ENCODE data around the gene SPG7.
A peak's percentile ranks its signal among the peaks of the same experiment; 100 is the strongest.

The SPG7 gene

GRCh38 chr16:89572485-89573205 is 64.4 kb downstream of the SPG7 start:
- DNase-seq (ENCODE audit: low read depth, low spot score), result no peak
- Histone ChIP-seq H3K4me3 (ENCODE audit: low read length) (no peak overlapping the region), H3K36me3 (ENCODE audit: control insufficient read depth, insufficient read depth, low read length) (no peaks in the 10 kb centered on the region; the same call in 1 of the 2 replicates), H3K27ac (ENCODE audit: low read length) (no peak overlapping the region), H3K9me3 (ENCODE audit: control insufficient read depth, insufficient read depth, low read length) (no peaks in the 10 kb centered on the region), H3K27me3 (ENCODE audit: control insufficient read depth, insufficient read depth, low read length) (peaks cover 4% of the 10 kb centered on the region; the same call in 1 of the 2 replicates), H3K4me1 (ENCODE audit: control insufficient read depth, insufficient read depth, low read length) (peaks cover 2% of the 10 kb centered on the region)
- no CpG with 5 or more reads among the region's 19 CpGs for WGBS (ENCODE audit: insufficient coverage, insufficient read length)

- Histone ChIP-seq H3K4me1 (ENCODE audit: control insufficient read depth, insufficient read depth, low read length) (peaks cover 2% of the 10 kb centered on the region), H3K4me3 (ENCODE audit: low read length) (peak overlapping the region; percentile 68; the same call in 1 of the 2 replicates), H3K27me3 (ENCODE audit: control insufficient read depth, insufficient read depth, low read length) (peaks cover 4% of the 10 kb centered on the region; the same call in 1 of the 2 replicates), H3K9me3 (ENCODE audit: control insufficient read depth, insufficient read depth, low read length) (no peaks in the 10 kb centered on the region), H3K36me3 (ENCODE audit: control insufficient read depth, insufficient read depth, low read length) (no peaks in the 10 kb centered on the region; the same call in 1 of the 2 replicates), H3K27ac (ENCODE audit: low read length) (no peak overlapping the region)
- DNase-seq (ENCODE audit: low read depth, low spot score), result no peak
- WGBS (ENCODE audit: insufficient coverage, insufficient read length), result no CpG with 5 or more reads among the region's 31 CpGs
Observed at GRCh38 chr16:89573826-89574680, 65.8 kb downstream of the SPG7 start.

DNA sequence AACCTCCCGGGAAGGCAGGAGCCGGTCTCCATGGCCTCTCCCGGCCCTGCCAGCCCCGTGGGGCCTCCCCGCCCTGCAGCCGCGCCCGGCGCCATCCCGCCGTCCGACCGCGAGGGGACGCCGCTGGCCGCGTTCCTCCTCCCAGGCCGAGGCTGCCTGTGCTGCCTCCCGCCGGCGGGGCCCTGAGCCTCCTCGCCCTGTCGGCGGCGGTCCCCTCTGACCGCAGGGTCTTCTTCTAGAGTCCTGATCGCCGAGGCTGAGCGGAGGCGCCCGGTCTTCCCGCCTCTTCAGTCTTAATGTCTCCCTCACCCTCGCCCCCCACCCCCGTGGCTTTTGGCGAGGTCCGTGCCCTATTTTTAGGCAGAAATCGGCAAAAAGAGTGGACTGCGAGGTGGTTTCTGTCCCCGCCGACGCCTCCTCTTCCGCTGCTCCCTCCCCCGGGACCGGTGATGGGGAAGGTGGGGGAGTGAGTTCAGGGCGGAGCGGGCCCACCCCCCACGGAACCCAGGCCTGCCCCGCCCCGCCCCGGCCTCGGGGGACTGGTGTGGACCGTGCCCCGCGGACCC is 66.6 kb downstream of the SPG7 start:
- Histone ChIP-seq H3K4me1 (ENCODE audit: control insufficient read depth, insufficient read depth, low read length) (peaks cover 2% of the 10 kb centered on the region), H3K27me3 (ENCODE audit: control insufficient read depth, insufficient read depth, low read length) (peaks cover 4% of the 10 kb centered on the region; the same call in 1 of the 2 replicates), H3K4me3 (ENCODE audit: low read length) (peak overlapping the region; percentile 68; the same call in 1 of the 2 replicates), H3K27ac (ENCODE audit: low read length) (no peak overlapping the region), H3K9me3 (ENCODE audit: control insufficient read depth, insufficient read depth, low read length) (no peaks in the 10 kb centered on the region), H3K36me3 (ENCODE audit: control insufficient read depth, insufficient read depth, low read length) (peaks cover 3% of the 10 kb centered on the region)
- WGBS (ENCODE audit: insufficient coverage, insufficient read length), result no CpG with 5 or more reads among the region's 55 CpGs
- DNase-seq (ENCODE audit: low read depth, low spot score), result no peak

DNA sequence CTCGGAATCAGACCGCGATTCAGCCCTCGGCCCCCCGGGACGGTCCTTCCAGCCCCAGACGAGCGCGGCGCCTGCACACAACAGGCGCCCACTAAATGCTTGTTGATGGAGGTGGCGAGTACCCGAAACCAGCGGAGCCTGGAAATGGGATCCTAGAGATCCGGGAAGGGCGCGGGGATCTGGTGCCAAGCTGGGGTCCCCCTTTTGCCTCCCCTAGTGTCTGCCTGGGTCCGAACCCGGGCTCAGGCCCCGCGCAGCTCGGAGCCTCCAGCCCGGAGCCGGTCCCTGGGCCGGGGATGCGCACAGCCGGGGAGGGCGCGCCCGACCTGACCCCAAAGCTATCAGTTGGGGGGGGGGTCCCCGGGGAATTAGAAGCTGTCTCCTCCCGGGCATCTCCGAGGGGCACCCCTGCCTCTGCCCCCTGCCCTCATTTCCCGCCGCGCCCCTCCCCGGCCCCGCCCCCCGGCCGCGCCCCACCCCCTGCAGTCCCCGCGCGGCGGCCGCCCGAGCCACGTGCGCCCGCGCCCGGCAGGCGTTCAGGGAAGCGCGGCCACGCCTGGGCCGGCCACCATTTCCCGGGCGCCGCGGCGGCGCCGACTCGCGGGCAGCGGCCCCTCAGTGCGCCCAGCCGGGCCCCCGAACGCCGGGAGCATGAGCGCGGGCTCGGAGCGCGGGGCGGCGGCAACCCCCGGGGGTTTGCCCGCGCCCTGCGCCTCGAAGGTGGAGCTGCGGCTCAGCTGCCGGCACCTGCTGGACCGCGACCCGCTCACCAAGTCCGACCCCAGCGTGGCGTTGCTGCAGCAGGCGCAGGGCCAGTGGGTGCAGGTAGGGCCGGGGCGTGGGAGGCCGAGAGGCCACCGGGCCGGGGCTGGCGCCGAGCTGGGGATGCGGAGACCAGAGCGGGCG is 67.3 kb downstream of the SPG7 start, which contains the start of gene CPNE7:
Gene CPNE7 (plus strand): TSS at position 512 of the 906 bp plus-strand sequence. CDS start 140 bp downstream, at position 652.
- WGBS (ENCODE audit: insufficient coverage, insufficient read length), result no CpG with 5 or more reads among the region's 103 CpGs
- DNase-seq (ENCODE audit: low read depth, low spot score), result no peak
- Histone ChIP-seq H3K27ac (ENCODE audit: low read length) (no peak within 1 kb of the TSS), H3K9me3 (ENCODE audit: control insufficient read depth, insufficient read depth, low read length) (no peaks in the 10 kb centered on the region), H3K4me3 (ENCODE audit: low read length) (peak within 1 kb of the TSS; percentile 68; the same call in 1 of the 2 replicates), H3K4me1 (ENCODE audit: control insufficient read depth, insufficient read depth, low read length) (peaks cover 2% of the 10 kb centered on the region), H3K36me3 (ENCODE audit: control insufficient read depth, insufficient read depth, low read length) (peaks cover 4% of the 10 kb centered on the region), H3K27me3 (ENCODE audit: control insufficient read depth, insufficient read depth, low read length) (peaks cover 4% of the 10 kb centered on the region; the same call in 1 of the 2 replicates)

DNA sequence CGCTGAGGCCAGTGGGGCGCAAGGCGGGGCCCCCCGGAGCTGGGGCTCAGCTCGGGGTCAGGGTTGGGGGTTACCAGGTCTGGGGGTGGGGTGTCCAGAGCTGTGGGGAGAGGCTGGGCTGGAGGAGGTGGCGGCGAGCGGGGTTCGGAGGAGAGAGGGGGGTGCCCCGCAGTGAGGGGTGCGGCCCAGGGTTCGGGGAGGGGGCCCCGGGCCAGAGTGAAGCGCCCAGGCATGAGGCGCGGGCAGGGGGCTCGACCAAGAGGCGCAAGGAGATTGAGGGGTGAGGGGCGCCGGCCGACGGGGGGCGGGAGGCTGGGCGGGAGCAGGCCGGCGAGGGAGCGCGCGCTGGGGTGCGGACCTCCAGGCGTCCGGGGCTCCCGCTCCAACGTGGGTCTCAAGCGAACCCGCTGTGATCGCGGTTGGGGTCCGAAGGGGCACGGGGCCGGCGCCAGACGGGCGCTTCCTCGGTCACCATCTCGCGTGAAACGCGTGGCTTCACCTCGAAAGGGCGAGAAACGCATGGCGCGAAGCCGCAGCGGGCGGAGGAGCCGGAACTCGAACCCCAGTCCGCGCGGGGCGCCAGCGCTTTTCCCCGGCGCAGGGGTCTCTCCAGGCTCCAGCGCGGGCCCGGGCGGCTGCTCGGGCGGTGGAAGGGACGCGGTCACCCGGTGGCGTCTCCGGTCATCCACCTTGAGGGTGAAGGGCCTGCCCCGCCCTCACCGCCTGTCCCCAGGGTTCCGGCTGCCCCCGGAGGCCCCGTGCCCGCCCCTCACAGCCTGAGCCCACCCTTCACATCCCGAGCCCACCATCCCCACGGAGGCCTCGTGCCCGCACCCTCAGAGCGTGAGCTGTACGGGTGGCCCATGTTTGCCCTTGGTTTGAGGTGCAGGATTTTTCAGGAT is 68.2 kb downstream of the SPG7 start:
- H3K4me3 ChIP-seq (ENCODE audit: low read length), result peak overlapping the region; percentile 68; the same call in 1 of the 2 replicates
- no CpG with 5 or more reads among the region's 89 CpGs for WGBS (ENCODE audit: insufficient coverage, insufficient read length)
- peaks cover 4% of the 10 kb centered on the region; the same call in 1 of the 2 replicates for H3K27me3 ChIP-seq (ENCODE audit: control insufficient read depth, insufficient read depth, low read length)
- peaks cover 6% of the 10 kb centered on the region for H3K36me3 ChIP-seq (ENCODE audit: control insufficient read depth, insufficient read depth, low read length)
- DNase-seq (ENCODE audit: low read depth, low spot score), result no peak
- H3K27ac ChIP-seq (ENCODE audit: low read length), result no peak overlapping the region
- H3K9me3 ChIP-seq (ENCODE audit: control insufficient read depth, insufficient read depth, low read length), result no peaks in the 10 kb centered on the region
- H3K4me1 ChIP-seq (ENCODE audit: control insufficient read depth, insufficient read depth, low read length), result peaks cover 2% of the 10 kb centered on the region

GRCh38 chr16:89577055-89577759 is 69.0 kb downstream of the SPG7 start:
- H3K27me3 ChIP-seq (ENCODE audit: control insufficient read depth, insufficient read depth, low read length), result peaks cover 4% of the 10 kb centered on the region; the same call in 1 of the 2 replicates
- no peak overlapping the region for H3K27ac ChIP-seq (ENCODE audit: low read length)
- whole genome bisulfite sequencing (ENCODE audit: insufficient coverage, insufficient read length), result no CpG with 5 or more reads among the region's 25 CpGs
- H3K4me1 ChIP-seq (ENCODE audit: control insufficient read depth, insufficient read depth, low read length), result peaks cover 2% of the 10 kb centered on the region
- peaks cover 6% of the 10 kb centered on the region for H3K36me3 ChIP-seq (ENCODE audit: control insufficient read depth, insufficient read depth, low read length)
- no peaks in the 10 kb centered on the region for H3K9me3 ChIP-seq (ENCODE audit: control insufficient read depth, insufficient read depth, low read length)
- H3K4me3 ChIP-seq (ENCODE audit: low read length), result no peak overlapping the region
- DNase-seq (ENCODE audit: low read depth, low spot score), result no peak

- no peaks in the 10 kb centered on the region for H3K9me3 ChIP-seq (ENCODE audit: control insufficient read depth, insufficient read depth, low read length)
- no peaks in the 10 kb centered on the region; the same call in 1 of the 2 replicates for H3K4me1 ChIP-seq (ENCODE audit: control insufficient read depth, insufficient read depth, low read length)
- peaks cover 4% of the 10 kb centered on the region; the same call in 1 of the 2 replicates for H3K27me3 ChIP-seq (ENCODE audit: control insufficient read depth, insufficient read depth, low read length)
- no peak overlapping the region for H3K4me3 ChIP-seq (ENCODE audit: low read length)
- H3K36me3 ChIP-seq (ENCODE audit: control insufficient read depth, insufficient read depth, low read length), result peaks cover 11% of the 10 kb centered on the region
- no peak for DNase-seq (ENCODE audit: low read depth, low spot score)
- WGBS (ENCODE audit: insufficient coverage, insufficient read length), result 50% methylated on average over 2 of the region's 15 CpGs
- H3K27ac ChIP-seq (ENCODE audit: low read length), result no peak overlapping the region
Observed at GRCh38 chr16:89579351-89579750, 71.1 kb downstream of the SPG7 start.

DNA sequence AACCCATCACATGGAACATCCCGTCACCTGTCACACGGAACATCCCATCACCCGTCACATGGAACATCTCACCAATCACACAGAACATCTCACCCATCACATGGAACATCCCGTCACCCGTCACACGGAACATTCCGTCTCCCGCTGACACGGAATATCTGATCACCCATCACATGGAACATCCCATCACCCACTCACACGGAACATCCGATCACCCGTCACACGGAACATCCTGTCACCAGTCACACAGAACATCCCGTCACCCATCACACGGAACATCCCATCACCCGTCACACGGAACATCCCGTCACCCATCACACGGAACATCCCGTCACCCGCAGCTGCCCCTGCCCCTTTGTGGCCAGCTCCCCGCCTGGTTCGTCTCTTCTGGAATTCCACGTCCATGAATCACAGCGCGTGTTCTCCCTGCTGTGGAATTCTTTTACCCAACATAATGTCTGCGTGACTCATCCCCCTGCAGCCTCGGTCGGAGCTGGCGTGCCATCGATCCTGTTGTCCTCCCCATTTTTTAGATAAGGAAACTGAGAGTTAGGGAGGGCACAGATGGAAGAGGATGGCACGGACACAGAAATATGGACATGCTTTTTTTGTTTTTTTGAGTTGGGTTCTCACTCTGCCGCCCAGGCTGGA is 73.0 kb downstream of the SPG7 start:
- no CpG with 5 or more reads among the region's 33 CpGs for WGBS (ENCODE audit: insufficient coverage, insufficient read length)
- Histone ChIP-seq H3K27ac (ENCODE audit: low read length) (no peak overlapping the region), H3K36me3 (ENCODE audit: control insufficient read depth, insufficient read depth, low read length) (peaks cover 11% of the 10 kb centered on the region)

More for the DNA sequence above, 73.0 kb downstream of the SPG7 start:
- Histone ChIP-seq H3K9me3 (ENCODE audit: control insufficient read depth, insufficient read depth, low read length) (no peaks in the 10 kb centered on the region), H3K4me3 (ENCODE audit: low read length) (no peak overlapping the region), H3K27me3 (ENCODE audit: control insufficient read depth, insufficient read depth, low read length) (peaks cover 2% of the 10 kb centered on the region; the same call in 1 of the 2 replicates), H3K4me1 (ENCODE audit: control insufficient read depth, insufficient read depth, low read length) (no peaks in the 10 kb centered on the region; the same call in 1 of the 2 replicates)
- DNase-seq (ENCODE audit: low read depth, low spot score), result no peak

Measured in iPS DF 6.9 (cell line).